Hepatocyte (in vitro differentiated cells): Measurements from ENCODE around the gene NKAIN1. TPM values are rescaled to one million over a fixed set of nuclear protein-coding genes. Genes with fewer than 3 reads are reported as not detected.

ENCODE experiments used
- DNase-seq: peaks from one replicate; pipeline ENCODE4 v3.0.0-alpha.2; 2016; ENCODE audit warnings: low spot score
- H2AFZ ChIP-seq: fragments of 200-600 bp; sonication (generic); 2 replicates; pipeline ENCODE4 v1.6.0; 2016; ENCODE audit warnings: antibody characterized with exemption, mild to moderate bottlenecking
- H3K27ac ChIP-seq: fragments of 200-600 bp; sonication (generic); 2 replicates; pipeline ENCODE4 v1.5.1; 2016; ENCODE audit warnings: mild to moderate bottlenecking
- H3K27me3 ChIP-seq: fragments of 200-600 bp; sonication (generic); 2 replicates; pipeline ENCODE4 v1.6.1; 2016
- H3K36me3 ChIP-seq: fragments of 200-600 bp; sonication (generic); replicated peaks from 2 replicates; pipeline ENCODE4 v1.5.1; 2016; ENCODE audit warnings: low read depth; ENCODE audit not compliant: insufficient read depth
- H3K4me1 ChIP-seq: fragments of 200-600 bp; sonication (generic); 2 replicates; pipeline ENCODE4 v1.5.1; 2016; ENCODE audit warnings: mild to moderate bottlenecking, moderate library complexity; ENCODE audit not compliant: insufficient read depth
- H3K4me2 ChIP-seq: fragments of 200-600 bp; sonication (generic); 2 replicates; pipeline ENCODE4 v1.6.0; 2016
- H3K4me3 ChIP-seq: fragments of 200-600 bp; sonication (generic); 2 replicates; pipeline ENCODE4 v1.5.1; 2016; ENCODE audit warnings: mild to moderate bottlenecking
- H3K79me2 ChIP-seq: fragments of 200-600 bp; sonication (generic); 2 replicates; pipeline ENCODE4 v1.6.0; 2017; ENCODE audit warnings: mild to moderate bottlenecking
- H3K9me2 ChIP-seq: fragments of 200-600 bp; sonication (generic); replicated peaks from 2 replicates; pipeline ENCODE4 v1.6.0; 2017; ENCODE audit warnings: mild to moderate bottlenecking; ENCODE audit not compliant: insufficient read depth
- H3K9me3 ChIP-seq: fragments of 200-600 bp; sonication (generic); 2 replicates; pipeline ENCODE4 v1.5.1; 2016; ENCODE audit warnings: low read depth, mild to moderate bottlenecking
- H4K20me1 ChIP-seq: fragments of 200-600 bp; sonication (generic); 2 replicates; pipeline ENCODE4 v1.6.0; 2016; ENCODE audit warnings: mild to moderate bottlenecking; ENCODE audit not compliant: insufficient read depth, poor library complexity, severe bottlenecking
- CTCF ChIP-seq: fragments of 200-600 bp; sonication (generic); IDR thresholded peaks from 2 replicates; pipeline ENCODE4 v1.5.1; 2016; ENCODE audit warnings: antibody characterized with exemption, mild to moderate bottlenecking; ENCODE audit not compliant: poor library complexity
- EZH2 ChIP-seq: fragments of 200-600 bp; sonication (generic); IDR thresholded peaks from 2 replicates; pipeline ENCODE4 v1.6.1; 2016; ENCODE audit warnings: antibody characterized with exemption, mild to moderate bottlenecking, borderline replicate concordance
- EZH2phosphoT487 ChIP-seq: fragments of 200-600 bp; sonication (generic); IDR thresholded peaks from one replicate; pipeline ENCODE4 v1.6.1; 2018; ENCODE audit warnings: antibody characterized with exemption, mild to moderate bottlenecking, low read depth, moderate library complexity; ENCODE audit not compliant: unreplicated experiment, severe bottlenecking
- WGBS: methylation state at CpG from one replicate; pipeline ENCODE4 v1.1.6; 2016; ENCODE audit warnings: low lambda C conversion rate; ENCODE audit errors: missing lambda C conversion rate; 5-methylcytosine and 5-hydroxymethylcytosine counted together
- polyA plus RNA-seq: library from polyadenylated mRNA; unstranded; fragments of >200 nt; fragmentation: Nextera tagmentation; extraction: Ambion mirVana; gene quantifications from 2 replicates; pipeline ENCODE4 v1.2.1, GENCODE V29; 2016
- total RNA-seq: library from RNA; depleted of rRNA; stranded (reverse); fragments of >200 nt; gene quantifications from 2 replicates; pipeline ENCODE4 v1.2.3, GENCODE V29; 2014

The NKAIN1 gene
- total and polyA plus RNA-seq, 2 experiments from 2014 or later = 1.8 to 2.2 TPM

- H3K79me2 ChIP-seq = no peaks in the 10 kb centered on the region
- TF ChIP-seq EZH2phosphoT487 (no peak), EZH2 (no peak), CTCF (no peak)
- H3K9me3 ChIP-seq = no peaks in the 10 kb centered on the region
- H4K20me1 ChIP-seq = no peaks in the 10 kb centered on the region
- WGBS = 84% methylated on average over 3 of the region's 3 CpGs
- no peaks in the 10 kb centered on the region for H3K4me1 ChIP-seq
- H3K27ac ChIP-seq = no peak overlapping the region
- H3K9me2 ChIP-seq = no peaks in the 10 kb centered on the region
- H3K36me3 ChIP-seq = no peaks in the 10 kb centered on the region
- no peak for DNase-seq
- no peaks in the 10 kb centered on the region for H3K27me3 ChIP-seq
- H3K4me2 ChIP-seq = no peak overlapping the region
- H3K4me3 ChIP-seq = no peak overlapping the region
- no peak overlapping the region for H2AFZ ChIP-seq
Observed at GRCh38 chr1:31222176-31222575, 17.5 kb downstream of the NKAIN1 start.

GRCh38 chr1:31221072-31221471 lies 18.6 kb downstream of the NKAIN1 start:
- Histone ChIP-seq H4K20me1 (no peaks in the 10 kb centered on the region), H3K9me2 (no peaks in the 10 kb centered on the region), H3K27ac (no peak overlapping the region), H3K4me3 (no peak overlapping the region), H3K4me2 (no peak overlapping the region), H3K79me2 (no peaks in the 10 kb centered on the region), H3K9me3 (no peaks in the 10 kb centered on the region), H3K4me1 (peaks cover 4% of the 10 kb centered on the region), H3K27me3 (no peaks in the 10 kb centered on the region), H2AFZ (no peak overlapping the region), H3K36me3 (no peaks in the 10 kb centered on the region)
- 82% methylated on average over 6 of the region's 6 CpGs for WGBS
- TF ChIP-seq CTCF = no peak
- TF ChIP-seq EZH2phosphoT487 = no peak
- no peak for DNase-seq

- 78% methylated on average over 6 of the region's 6 CpGs for WGBS
Observed at GRCh38 chr1:31219489-31219888, 20.2 kb downstream of the NKAIN1 start.

GRCh38 chr1:31218705-31219104 lies 21.0 kb downstream of the NKAIN1 start:
- 82% methylated on average over 8 of the region's 8 CpGs for WGBS
- DNase-seq = no peak
- H3K4me3 ChIP-seq = no peak overlapping the region
- H3K27ac ChIP-seq = no peak overlapping the region
- peaks cover 11% of the 10 kb centered on the region for H3K4me1 ChIP-seq
- H4K20me1 ChIP-seq = no peaks in the 10 kb centered on the region
- H3K79me2 ChIP-seq = no peaks in the 10 kb centered on the region
- H3K36me3 ChIP-seq = no peaks in the 10 kb centered on the region
- no peak overlapping the region for H3K4me2 ChIP-seq
- H3K9me2 ChIP-seq = no peaks in the 10 kb centered on the region
- H3K9me3 ChIP-seq = no peaks in the 10 kb centered on the region
- no peak for TF ChIP-seq EZH2
- no peak for TF ChIP-seq EZH2phosphoT487
- TF ChIP-seq CTCF = no peak
- no peak overlapping the region for H2AFZ ChIP-seq
- no peaks in the 10 kb centered on the region for H3K27me3 ChIP-seq

More at GRCh38 chr1:31219489-31219888, 20.2 kb downstream of the NKAIN1 start:
- no peaks in the 10 kb centered on the region for H3K36me3 ChIP-seq
- no peak overlapping the region for H2AFZ ChIP-seq
- H3K4me3 ChIP-seq = no peak overlapping the region
- H3K27ac ChIP-seq = no peak overlapping the region
- DNase-seq = no peak
- H4K20me1 ChIP-seq = no peaks in the 10 kb centered on the region
- peaks cover 11% of the 10 kb centered on the region for H3K4me1 ChIP-seq
- TF ChIP-seq EZH2 = no peak
- no peaks in the 10 kb centered on the region for H3K9me2 ChIP-seq
- no peaks in the 10 kb centered on the region for H3K79me2 ChIP-seq
- no peaks in the 10 kb centered on the region for H3K27me3 ChIP-seq
- H3K9me3 ChIP-seq = no peaks in the 10 kb centered on the region
- no peak overlapping the region for H3K4me2 ChIP-seq
